HG03095 (cell line): ENCODE data around the gene GINS2.

Experiments used
- ATAC-seq: cut with Tn5 transposase; IDR thresholded peaks from one replicate; pipeline ENCODE4 v1.9.1; 2021; ENCODE audit warnings: moderate library complexity; ENCODE audit not compliant: unreplicated experiment

GINS2 gene

DNA sequence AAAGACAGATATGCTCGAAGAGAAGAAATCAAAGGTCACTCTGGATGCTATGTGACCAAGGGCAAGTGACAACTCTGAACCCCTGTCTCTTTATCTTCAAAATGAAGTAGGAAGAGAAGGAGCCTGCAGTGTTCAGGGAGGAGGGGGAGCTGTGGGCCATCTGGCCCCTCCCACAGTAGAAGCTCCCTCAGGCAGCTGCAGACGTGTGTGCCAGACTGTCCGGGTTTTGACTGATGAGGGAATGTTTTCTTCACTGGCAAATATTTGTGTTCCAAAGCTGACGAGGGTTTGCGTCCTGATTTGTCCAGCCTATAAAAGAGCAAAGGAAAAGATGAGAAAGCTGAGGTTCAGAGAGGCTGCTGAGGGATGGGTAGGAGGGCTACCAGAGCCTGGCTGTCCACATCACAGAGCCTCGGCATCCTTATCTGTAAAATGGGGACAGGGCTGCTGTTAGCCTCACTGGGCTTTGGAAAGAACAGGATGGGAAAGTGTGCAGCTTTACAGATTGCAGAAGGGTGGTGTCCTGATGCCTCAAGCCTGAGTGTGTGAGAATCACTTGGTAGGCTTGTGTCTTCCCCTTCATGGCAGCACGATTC is 1.8 kb upstream of the GINS2 start:
- ATAC-seq, result no peak

DNA sequence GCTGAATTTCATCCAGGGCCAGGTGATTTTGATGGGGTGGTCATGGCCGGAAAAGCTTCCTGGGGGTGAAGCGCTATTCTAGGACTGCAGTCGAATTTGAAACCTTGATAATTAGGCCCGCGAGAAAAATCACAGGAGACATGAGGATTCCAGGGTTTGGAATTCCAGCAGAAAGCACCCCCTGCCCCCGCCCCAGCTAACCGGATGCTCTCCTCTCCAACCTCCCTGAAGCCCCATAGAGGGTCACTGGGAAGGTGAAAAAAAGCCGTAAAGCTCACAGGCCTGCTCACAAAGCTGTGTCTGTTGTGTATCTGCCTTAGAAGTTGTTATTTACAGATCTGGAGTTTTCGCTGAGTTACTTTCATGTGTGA is 1.2 kb upstream of the GINS2 start:
- no peak for ATAC-seq

DNA sequence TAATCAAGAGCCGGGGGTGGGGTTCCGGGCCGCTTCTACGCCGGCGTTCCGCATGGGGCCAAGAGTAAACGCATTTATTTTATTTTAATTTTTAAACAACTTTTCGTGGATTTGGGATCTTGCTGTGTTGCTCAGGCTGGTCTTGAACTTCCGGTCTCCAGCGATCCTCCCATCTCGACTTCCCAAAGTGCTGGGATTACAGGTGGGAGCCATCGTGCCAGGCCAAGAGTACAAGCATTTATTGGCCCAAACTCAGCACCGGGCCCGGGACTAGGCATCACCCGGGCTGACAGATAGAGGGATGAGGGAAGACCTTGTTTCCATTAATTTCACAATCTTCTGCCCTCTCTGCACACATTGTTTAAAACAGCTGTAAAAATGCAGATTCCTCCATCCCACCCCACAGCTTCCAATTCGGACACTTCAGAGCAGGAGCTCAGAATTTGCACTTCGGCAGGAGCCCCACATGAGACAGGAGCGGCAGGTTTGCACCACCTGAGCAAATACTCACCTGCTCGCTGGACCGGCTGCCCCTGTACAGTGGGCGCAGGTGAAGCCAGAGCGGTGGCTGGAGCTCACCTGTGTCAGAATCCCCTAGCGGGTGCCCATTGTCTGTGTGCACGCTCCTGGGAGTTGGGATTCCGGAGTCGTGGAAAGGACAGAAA is 663 bp upstream of the GINS2 start:
- ATAC-seq, result no peak

DNA sequence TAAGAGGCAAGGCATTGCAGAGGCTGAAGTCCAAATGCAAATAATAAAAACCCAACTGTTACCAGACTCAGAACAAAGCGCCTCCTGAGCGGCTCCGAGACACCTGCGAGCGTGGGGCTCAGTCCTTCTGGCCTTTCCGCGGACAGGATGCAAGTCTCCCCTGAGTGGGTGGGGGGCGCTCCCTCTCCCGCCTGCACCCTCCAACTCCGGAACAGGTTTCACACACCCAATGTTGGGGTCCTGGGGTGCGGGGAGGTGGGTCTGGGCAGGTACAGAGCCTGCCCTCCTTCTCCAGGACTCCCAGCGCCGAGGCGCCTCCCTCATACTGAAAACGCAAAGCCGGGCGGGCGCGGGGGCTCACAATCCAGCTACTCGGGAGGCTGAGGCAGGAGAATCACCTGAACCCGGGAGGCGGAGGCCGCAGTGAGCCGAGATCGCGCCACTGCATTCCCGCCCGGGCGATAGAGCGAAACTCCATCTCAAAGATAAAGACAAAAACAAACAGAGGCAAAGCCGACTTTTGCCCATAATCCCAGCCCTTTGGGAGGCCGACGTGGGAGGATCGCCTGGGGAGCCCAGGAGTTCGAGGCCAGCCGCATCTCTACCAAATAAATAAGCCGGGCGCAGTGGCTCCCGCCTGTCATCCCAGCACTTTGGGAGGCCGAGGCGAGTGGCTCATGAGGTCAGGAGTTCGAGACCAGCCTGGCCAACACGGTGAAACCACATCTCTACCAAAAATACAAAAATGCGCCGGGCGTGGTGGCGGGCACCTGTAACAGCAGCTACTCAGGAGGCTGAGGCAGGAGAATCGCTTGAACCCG is 893 bp downstream of the GINS2 start:
- ATAC-seq, result no peak

GRCh38 chr16:85686912-85687591 is 1.7 kb downstream of the GINS2 start:
- no peak for ATAC-seq

DNA sequence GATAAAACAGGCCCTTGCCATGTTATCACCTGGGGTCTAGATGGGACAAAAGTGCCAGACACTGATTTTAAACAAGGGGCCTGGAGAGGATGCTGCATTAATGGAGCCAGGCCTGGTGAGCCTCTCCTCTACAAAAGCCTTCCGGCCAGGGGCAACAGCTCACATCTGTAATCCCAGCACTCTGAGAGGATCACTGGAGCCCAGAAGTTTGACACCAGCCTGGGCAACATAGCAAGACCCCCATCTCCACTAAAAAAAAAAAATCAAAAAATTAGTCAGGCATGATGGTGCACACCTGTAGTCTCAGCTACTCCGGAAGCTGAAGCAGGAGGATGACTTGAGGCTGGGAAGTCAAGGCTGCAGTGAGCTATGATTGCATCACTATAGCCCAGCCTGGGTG is 3.5 kb downstream of the GINS2 start:
- ATAC-seq, result no peak

DNA sequence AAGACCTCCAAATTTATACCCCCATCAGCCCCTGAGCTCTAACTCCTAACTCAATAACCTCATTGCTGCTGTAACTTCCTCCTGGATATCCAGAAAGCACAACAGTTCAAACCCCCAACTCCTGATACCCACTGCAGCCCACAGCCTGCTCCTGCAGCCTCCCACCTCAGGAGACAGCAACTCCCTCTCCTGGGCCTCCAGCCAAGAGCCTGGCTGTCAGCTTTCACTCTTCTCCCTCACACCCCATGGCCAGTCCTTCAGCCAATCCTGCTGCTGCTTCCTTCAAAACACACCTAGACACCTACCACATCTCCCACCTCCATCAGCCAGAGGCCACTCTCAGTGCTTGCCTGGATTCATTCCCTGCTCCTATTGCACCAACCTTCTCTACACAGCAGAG is 5.4 kb downstream of the GINS2 start:
- no peak for ATAC-seq

DNA sequence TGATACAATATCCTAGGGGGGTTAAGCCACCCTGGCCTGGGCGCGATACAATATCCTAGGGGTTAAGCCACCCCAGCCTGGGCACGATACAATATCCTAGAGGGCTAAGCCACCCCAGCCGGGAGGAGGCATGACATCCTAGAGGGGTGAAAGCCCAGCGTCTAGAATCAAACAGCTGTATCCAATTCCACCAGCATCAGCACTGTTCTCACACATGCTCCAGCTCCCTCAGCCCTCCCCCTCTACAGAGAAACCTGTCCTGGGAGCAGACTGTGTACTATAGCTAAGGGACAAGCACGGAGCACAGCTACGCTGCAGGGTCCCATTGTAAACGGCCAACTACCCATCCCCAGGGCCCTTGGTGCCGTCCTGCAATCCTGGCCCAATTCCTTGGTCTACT is 6.2 kb downstream of the GINS2 start:
- ATAC-seq, result no peak

- no peak for ATAC-seq
Measured at GRCh38 chr16:85681255-85681654, 7.5 kb downstream of the GINS2 start.

DNA sequence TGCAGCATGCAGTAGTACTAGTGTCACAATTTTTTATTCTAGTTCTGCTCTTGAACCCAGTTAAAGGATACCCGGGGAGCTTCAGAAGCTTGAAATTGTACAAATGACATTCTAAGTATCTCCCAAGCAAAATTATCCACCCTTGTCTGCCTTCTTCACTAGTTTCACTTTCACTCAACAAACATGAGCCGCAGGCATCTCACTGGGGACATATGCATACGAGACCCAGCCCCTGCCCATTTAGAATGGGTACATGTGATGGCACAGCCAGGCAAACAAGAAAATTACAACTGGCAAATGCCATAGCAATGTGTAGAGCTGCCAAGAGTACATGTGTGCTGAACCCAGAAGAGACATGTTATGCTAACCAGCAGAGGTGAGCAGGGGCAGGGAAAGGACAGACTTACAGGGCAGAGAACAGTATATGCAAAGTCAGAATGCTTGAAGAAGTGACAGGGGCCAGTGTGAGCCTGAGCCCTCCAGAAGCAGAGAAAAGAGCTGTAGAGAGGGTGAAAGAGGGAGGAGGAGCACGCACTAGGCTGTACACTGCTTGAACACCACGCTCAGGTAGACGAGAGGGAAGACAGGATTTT is 8.3 kb downstream of the GINS2 start:
- ATAC-seq, result no peak

DNA sequence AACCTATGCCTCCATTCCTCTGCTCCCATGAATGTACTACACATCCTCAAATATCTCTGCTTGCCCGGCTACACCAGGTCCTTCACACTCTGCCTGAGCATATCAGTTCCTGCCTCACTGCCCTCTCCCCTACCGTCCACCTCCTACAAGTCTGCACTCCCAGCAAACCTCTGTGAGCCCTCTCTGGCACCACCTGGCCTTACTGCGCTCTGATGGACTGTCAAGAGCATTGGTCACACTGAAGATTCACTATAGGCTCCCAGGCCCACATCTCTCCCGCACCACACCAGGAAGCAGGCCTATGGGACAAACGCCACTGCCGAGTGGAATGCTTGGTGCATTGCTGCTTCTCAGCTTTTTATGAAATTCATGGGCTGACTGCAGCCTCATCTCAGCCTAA is 8.9 kb downstream of the GINS2 start:
- ATAC-seq, result no peak

- ATAC-seq, result no peak
Measured at GRCh38 chr16:85678821-85679220, 9.9 kb downstream of the GINS2 start.

DNA sequence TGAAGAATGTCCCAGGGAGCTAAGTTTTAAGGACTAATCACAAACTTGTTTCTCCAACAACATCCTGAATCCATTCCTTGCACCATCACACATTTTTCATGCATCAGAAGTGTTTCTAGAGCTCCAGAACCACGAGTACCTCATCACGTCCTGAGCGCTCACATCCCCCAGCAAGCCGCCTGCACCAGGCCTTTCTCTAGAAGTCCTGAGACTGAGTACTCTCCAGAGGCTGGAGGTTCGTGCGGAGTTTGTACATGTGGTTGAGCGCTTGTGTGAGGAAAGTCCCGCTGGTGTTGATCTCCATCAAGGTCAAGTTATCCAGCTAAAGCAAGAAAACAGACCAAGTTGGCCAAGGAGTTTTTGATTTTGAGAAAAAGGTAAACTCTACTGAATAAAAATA is 10.7 kb downstream of the GINS2 start:
- ATAC-seq, result no peak

GRCh38 chr16:85677383-85677967 is 11.3 kb downstream of the GINS2 start:
- no peak for ATAC-seq

DNA sequence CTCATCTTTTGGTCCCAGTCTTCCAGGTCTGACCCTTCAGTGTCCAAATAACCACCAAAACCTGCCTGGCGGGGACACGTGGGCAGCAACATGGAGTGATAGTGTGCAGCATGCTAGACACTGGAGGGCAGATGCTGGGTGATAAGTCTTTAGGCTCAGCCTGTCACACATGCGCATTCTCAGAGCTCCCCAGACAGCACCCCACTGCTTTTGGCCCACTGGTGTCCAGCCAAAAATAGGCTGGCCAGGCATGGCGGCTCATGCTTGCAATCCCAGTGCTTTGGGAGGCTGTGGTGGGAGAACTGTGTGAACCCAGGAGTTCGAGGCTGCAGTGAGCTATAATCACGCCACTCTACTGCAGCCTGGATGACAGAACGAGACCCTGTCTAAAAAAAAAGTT is 12.3 kb downstream of the GINS2 start:
- ATAC-seq, result no peak

DNA sequence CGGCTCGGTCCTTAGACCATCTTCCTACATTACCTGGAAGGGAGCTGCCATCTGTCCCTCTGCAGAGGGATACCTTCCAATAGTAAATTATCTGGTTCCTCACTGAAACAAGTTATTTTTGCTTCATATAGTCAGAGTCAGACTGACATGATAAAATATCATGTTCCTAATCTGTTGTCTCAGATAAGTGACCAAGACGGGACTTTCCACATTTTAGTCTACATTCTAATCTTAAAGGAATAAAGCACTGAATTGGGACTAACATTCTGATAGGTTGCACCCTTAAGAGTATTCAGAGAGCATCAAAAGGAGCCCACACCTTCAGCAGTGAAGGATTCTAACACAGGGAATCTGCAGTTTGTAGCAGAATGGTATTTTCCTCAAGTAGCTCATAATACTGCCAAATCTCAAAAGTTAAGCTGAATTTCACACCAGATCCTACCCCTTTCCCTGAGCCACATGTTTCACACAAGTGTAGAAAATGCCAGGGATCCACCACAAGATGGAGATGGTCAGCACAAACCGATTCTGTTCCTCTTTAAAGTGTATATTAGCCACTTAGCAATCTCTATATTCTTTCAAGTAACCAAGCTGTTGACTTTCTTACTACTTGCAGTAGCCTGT is 13.4 kb downstream of the GINS2 start:
- ATAC-seq, result no peak

GRCh38 chr16:85674828-85675227 is 13.9 kb downstream of the GINS2 start:
- ATAC-seq, result no peak

GRCh38 chr16:85674418-85674755 is 14.4 kb downstream of the GINS2 start:
- no peak for ATAC-seq

DNA sequence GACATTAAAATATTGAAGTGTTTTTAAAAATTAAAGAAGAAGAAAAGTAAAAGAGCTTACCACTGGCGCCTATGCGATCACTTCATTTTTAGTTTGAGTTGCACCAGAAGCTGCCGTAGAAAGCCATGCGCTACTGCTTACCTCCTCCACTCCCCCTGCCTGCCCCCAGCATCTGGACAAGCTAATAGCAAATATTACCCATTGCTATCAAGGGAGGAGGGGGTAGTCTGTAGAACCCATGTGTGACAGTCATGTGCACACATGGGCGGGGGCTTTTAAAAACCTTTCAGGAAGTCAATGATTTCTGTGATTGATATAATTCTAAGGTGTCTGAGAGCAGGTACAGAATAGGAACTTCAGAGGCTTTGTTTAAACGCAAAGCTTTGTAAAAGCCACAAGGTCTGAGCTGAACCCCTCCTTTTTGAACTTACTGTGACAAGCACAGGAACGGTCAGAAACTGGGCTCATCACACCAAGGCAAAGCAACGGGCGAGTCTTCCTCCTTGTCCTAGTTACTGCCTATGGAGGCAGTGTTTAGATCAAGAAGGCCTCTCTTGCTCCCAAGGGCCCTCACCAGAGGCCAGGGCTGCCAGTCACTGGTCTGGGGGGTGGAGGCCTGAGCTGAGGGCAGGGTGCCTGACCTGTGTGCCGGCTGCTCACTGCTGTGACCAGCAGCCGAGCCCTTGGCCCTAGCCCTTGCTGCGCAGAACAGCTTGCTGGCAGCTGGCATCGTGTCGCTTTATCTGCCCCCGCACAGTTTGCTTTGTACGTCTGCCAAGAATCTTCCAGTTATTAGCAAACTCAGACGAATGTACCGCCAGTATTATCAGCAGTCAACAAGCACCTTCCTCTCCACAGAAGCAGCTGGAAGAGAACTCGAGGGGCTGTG is 15.0 kb downstream of the GINS2 start:
- ATAC-seq, result no peak

DNA sequence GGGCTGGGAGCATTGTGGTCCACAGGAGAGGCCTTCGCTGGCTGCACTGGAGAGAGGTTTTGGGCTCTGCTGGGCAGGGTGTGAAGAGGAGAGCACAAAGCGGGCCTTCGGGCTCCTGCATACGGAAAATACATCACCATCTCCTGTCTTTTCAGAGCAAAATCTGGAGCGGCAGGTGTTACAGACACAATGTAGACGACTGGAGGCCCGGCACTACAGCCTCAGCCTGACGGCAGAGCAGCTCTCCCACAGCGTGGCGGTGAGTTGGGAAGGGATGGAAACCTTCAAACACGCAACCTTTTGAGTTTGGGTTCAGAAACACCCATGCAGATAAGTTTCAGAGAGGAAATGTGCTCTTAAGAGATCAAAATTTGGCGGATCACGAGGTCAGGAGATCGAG is 17.9 kb downstream of the GINS2 start:
- no peak for ATAC-seq
